Fibroblast of pulmonary artery (primary cell): ENCODE results near the gene JMJD8.
"Not testable (repeated sequence)": the region's sequence is repeated elsewhere in the genome, so short reads cannot be mapped to it uniquely, and the experiment has no call there.

Source experiments
- DNase-seq: peaks from one replicate; pipeline ENCODE4 v3.0.0-alpha.2; 2010; ENCODE audit warnings: low read depth
- H3K4me3 ChIP-seq: replicated peaks from 2 replicates; pipeline ENCODE4 v1.5.1; 2011; ENCODE audit warnings: low read depth, mild to moderate bottlenecking, control low read depth, low read length, moderate library complexity
- CTCF ChIP-seq: IDR thresholded peaks from 2 replicates; pipeline ENCODE4 v1.5.1; 2011; ENCODE audit warnings: mild to moderate bottlenecking, control low read depth, low read length, inconsistent platforms; ENCODE audit errors: missing control alignments

JMJD8 gene

GRCh38 chr16:716768-717325 lies 32.7 kb upstream of the JMJD8 start:
- no peak overlapping the region for H3K4me3 ChIP-seq
- DNase-seq: no peak
- TF ChIP-seq CTCF: no peak

DNA sequence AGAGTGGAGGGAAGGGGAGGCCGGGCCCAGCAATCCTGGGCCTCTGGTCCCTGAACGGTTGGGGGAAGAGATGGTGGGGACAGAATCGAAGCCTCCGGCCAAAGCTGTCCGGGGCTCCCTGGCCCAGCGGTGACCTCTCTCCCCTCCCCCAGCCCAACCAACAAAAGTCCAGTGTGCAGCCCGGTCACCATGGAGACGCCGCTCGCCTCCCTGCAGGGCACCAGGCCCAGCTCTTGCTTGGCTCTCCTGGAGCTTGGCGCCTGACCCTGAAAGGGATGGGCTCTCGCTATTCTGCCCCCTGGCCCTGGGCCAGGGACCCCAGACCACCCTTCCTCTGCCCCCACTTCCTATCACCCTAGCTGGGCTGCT lies 32.0 kb upstream of the JMJD8 start:
- peak overlapping the region; percentile 54 for H3K4me3 ChIP-seq
- peak; percentile 46 for DNase-seq
- no peak for TF ChIP-seq CTCF

DNA sequence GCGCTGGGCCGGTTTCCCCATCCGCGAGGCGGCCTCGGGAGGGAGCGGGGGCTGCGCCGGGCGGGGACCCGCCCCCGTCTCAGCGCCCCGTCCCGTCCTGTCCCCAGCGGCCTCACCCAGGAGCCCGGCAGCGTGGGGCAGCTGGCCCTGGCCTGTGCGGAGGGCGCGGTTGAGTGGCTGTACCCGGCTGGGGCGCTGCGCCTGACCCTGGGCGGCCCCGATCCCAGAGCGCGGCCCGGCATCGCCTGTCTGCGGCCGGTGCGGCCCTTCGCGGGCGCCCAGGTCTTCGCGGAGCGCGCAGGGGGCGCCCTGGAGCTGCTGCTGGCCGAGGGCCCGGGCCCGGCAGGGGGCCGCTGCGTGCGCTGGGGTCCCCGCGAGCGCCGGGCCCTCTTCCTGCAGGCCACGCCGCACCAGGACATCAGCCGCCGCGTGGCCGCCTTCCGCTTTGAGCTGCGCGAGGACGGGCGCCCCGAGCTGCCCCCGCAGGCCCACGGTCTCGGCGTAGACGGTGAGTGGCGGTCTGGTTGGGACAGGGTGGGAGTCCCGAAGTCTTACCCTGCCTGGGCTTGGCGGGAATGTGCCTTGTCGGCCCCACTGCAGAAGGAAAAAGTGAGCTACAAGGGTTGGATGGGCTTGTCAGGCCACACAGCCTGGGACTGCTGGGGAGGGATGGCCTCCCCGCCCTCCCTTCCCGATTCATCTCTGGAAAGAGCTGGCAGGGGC lies 31.5 kb upstream of the JMJD8 start:
- TF ChIP-seq CTCF: no peak
- H3K4me3 ChIP-seq: peak overlapping the region; percentile 54
- DNase-seq: no peak

DNA sequence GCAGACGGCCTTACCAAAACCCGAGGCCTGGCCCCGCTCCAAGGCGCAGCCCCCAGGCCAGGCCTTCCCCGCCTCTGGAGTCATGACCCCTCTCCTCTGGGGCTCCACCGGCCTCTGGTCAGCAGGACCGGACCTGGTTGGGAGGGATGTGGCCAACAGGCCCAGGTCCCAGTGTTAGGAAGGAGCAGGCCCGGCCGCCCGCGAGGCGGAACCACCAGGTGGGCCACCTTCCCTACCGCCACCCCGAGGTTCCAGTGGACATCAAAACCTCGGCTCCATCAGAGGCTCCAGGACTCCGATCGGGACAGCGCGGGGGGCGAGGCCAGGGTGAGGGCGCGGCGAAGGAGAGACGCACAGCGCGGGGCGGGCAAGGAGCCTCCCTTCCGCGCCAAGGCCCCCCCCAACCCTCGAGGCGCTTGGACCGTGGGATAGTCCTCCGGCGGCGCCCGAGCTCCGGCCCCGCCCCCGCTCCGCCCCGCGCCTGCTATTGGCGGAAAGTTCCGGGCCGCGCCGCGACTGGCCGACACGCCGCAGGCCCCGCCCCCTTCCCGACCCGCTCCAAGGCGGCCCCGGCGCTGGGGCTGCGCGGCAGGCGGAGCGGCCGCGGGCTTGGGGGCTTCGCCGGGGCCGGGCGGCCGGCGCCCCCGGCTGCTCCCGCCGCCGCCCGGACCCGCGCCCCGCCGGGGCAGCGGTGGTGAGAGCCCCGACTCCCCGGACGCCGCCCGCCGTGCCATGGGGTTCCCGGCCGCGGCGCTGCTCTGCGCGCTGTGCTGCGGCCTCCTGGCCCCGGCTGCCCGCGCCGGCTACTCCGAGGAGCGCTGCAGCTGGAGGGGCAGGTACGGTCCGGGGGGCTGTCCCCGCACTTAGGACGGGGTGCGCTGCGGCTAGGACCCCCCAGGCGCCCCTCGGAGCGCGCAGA lies 30.7 kb upstream of the JMJD8 start, which contains the start of gene METRN:
METRN (plus strand) TSS at position 561 of the 919 bp plus-strand sequence; CDS start at position 733, 172 bp downstream.
- TF ChIP-seq CTCF: no peak
- peak; percentile 85 for DNase-seq
- H3K4me3 ChIP-seq: peak within 1 kb of the TSS; percentile 54

- no peak for DNase-seq
- no peak for TF ChIP-seq CTCF
- no peak overlapping the region for H3K4me3 ChIP-seq
These were observed 29.9 kb upstream of the JMJD8 start for GRCh38 chr16:714079-714478.

- peak; percentile 95 for DNase-seq
- peak; percentile 45 for TF ChIP-seq CTCF
- not testable (repeated sequence) for H3K4me3 ChIP-seq
These were observed 28.7 kb upstream of the JMJD8 start for GRCh38 chr16:712740-713250.
